ENCODE results near the gene MON2.

MON2 gene

DNA sequence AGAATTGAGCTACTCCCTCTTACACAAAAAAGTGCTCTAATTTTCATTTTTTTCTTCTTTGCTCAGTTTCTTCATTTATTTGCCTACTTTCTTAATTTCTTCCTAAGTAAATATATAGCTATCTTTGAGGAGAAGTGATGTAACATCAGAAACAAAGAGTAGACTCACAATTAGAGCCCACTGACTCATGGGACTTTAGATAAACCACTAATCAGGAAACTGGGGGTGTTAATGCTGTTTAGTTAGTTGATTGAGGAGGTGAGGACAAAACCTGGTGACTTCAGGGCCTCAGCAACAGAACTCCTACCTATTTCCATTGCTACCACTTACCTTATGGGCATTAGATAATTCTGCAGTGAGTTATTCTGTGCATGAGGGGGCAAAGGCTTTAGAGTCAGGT lies 151.7 kb downstream of the MON2 start:
- no peak for DNase-seq

DNA sequence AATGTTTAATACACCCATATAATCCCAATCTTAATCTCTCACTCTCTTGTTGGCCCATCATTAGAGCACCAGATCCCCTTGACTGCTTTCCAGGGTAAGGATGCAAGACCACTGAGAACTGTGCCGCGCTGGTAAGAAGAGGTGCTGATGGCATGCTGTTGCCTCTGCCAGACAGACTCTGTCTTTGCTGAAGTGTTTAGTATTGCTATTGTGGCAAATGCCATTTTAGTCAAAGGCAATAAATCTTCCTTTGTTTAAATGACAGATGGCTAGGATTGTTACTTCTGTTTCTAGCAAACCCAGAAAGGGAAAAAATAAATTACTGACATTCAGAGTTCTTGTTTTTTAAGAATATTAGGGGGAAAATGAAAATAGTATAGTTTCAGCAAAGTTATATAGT lies 152.3 kb downstream of the MON2 start:
- no peak for DNase-seq

DNA sequence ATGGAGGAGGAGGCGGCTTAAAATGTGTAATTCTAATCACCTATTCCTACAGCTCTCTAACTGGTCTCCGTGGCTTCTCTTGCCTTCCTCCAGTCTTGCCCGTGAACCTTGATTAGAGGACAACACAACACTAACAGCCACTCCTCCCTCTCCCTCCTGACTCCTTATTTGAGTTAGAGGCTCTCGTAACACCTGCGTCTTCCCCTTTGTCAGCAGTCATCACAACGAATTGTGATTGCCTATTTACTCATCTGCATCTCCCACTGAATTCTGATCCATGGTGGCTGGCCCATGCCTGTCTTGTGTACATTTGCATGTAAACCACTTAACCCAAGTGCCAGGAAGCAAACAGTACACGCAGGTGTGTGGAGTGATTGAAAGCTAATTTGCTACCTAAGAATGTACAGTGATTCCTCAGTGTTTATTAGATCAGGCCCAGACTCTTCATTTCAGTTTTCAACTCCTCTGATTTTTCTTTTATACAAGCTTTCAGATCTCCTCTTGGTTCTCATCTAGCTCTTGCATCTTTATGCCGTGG lies 154.5 kb downstream of the MON2 start:
- peak; percentile 92 for DNase-seq

DNA sequence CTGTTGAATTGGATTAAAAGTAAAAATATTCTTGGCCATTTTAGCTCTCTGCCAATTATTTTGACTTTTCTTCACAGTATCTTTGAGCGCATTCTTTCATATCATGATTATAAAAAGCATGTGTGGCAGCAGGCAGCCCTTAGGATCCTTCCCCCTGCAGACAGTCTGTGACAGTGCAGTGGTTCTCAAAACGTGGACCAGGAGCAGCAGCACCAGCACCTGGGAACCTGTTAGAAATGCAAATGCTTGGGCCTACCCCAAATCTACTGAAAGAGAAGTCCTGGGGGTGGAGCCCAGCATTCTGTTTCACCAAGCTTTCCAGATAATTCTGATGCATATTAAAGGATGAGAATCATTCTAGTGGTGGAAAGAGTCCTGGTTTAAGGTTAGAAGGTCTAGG lies 155.6 kb downstream of the MON2 start:
- no peak for DNase-seq

GRCh38 chr12:62625228-62625627 lies 158.6 kb downstream of the MON2 start:
- DNase-seq: no peak

DNA sequence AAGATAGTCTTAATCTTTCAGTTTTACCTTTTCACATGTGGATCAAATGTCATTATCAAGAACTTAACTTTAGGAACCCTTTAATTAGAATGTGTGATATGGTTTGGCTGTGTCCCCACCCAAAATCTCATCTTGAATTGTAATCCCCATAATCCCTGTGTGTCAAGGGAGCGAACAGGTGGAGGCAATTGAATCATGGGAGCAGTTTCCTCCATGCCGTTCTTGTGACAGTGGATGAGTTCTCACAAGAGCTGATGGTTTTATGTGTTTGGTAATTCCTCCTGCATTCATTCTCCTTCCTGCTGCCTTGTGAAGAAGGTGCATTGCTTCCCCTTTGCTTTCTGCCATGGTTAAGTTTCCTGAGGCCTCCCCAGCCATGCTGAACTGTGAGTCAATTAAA lies 160.6 kb downstream of the MON2 start:
- no peak for DNase-seq

DNA sequence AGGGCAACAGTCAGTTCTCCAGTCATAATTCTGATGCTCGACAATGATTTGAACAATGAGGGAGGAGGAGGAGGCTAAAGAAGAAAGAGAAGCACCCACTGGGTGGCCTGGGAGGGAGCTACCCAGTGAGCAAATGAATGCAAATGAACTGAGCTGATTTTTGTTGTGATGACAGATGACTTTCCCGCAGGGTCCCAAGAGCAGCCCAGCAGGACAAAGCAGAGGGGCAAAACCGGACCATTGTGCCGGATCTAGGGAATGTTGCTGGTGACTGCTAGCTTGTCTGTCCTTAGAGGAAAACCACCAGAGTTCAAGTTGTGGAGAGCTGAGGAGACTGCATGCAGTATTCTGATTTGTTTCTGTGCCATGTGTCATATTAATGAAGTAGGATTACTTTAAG lies 162.8 kb downstream of the MON2 start:
- no peak for DNase-seq

DNA sequence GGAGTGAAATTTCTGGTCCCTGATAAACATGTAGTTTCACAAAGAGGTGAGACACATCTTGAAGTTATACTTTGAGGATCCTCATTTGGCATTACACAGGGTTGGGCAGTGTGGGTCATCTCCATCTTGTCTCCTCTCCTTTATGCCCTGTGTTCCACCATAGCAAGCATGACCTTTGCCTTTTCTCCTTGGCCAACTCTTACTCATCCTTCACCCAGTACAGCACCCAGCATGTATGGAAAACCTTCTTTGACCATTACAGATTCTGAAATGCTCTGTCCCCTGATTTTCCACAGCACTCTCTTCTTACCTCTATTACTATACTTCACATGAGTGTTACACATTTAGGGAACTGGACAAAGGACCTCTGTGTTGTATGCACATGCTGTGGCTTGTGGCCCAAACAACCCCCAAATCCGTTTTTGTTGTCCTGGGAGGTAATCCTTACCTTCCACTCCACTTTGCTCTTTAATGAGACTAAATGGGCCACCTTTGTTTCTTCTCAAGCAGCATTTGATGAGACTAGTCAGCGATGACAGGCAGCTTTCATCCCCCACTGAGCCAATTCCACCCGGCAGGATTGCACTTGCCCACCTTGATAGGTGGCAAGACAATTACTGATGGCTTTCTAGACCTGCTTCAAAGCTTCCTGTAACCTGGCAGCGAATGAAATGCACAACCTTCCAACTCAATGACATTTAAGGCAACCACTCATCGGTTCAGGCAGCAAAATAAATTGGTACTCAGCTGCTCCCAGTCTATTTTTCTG lies 163.5 kb downstream of the MON2 start:
- DNase-seq: peak; percentile 94

DNA sequence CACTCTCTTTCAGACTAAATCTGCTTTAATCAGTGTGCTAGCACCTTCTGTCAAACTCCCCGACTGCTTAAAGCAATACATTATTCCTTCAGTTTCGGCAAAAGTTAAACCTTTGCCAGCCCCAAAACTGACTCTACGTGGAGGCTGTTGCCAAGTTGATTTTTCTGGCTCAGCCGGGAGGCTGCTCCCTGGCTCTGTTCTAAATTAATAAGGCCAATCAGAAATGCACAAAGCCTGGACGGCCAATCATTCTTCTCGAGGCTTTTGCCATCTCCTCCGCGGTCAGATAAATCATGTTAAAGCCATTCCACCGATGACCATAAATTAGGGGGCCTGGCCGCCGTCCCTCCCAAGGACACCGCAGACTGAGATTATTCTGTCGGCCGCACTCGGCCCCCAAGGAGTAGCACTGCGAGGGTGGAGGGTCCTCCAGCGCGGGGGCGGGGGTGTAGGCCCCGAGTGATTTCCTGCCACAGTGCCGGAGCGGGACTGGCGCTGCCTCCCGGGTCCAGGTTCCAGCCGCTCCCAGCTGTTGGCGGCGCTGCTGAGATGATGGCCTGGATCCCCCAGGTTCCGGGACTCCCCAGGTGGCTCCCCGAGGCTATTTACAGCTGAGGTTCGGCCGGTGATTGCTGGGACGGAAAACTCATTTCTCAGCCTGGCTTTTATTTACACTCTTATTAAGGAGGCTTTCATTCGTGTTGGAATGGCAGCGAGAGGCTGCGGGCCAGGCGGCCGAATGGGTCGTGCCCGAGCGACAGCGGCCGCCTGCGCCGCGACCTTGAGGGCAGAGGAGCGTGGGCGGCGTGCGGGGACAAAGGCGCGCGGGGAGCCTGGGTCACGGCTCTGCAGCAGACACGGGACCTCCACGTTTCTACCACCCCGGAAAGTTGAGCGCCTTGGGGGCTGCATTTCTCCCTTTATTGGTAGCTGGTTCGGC lies 165.1 kb downstream of the MON2 start:
- DNase-seq: no peak

DNA sequence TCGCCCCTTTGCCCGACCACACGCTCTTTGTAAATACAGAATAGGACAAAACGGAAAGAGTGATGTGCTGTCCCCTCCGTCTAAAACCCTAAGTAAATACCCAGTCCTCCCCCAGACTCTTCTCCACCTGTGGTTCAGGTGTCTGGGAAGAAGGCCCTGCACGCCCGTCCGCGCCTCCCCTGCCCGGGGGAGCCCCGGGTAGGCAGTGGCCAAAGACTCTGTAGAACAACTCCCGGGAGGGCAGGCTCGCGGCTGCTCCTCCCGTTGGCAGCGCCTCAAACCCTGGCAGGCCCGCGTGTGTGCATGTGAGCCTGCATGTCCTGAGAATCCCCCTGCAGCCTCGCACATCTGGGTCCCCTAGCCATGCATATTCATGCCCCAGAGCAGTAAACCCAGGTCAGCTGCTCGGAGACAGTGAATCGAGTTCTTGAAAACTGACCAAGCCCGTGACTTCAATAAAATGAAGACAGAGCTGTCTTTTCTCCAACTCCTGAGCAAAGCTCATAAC lies 165.8 kb downstream of the MON2 start:
- DNase-seq: no peak

- no peak for DNase-seq
Measured at GRCh38 chr12:62635649-62636048, 169.0 kb downstream of the MON2 start.

DNA sequence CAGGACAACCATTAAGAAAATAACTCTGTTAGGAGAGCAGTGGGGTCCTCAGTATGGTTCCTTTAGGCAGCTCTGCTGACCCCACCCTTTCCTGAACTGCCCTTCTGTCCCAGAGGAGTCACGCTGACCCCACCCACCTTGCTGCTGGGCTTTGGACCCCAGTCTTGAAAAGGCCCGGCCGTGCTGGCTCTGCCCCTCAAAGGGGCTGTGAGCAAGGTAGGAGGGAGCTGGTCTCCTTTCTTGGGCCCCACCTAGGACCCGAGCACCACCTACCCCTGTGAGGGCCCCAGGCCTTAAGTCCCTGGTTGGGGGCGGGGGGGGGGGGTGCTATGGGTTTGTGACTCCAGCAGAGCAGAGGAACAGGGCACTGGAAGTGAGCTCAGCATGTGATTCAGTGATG lies 171.1 kb downstream of the MON2 start:
- DNase-seq: no peak

DNA sequence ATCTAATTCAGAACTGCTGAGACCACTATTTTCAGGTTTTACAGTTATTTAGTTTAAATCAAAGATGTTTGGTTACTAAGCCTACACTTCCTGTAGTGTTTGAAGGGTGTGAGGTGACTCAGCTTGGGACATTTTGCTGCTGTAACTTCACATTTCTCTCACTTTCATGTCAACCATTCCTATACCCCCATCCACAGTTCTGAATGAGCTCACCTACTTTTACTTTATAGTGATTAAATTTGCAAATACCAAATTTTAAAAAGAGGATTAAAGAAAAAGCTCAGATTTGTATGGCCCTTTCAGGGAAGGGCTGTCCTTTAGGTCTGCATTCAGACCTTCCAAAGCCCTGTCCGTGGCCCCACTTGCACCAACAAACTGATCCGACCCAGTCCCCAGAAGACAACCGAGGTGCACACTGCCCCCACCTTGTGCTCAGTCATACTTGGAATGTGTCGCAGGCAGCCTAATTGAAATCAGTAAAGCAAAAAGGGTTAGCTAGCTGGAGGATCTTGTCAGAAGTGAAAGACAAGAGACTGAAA lies 174.4 kb downstream of the MON2 start:
- no peak for DNase-seq

- no peak for DNase-seq
Measured at GRCh38 chr12:62642486-62642885, 175.9 kb downstream of the MON2 start.

- no peak for DNase-seq
Measured at GRCh38 chr12:62643486-62643885, 176.9 kb downstream of the MON2 start.

DNA sequence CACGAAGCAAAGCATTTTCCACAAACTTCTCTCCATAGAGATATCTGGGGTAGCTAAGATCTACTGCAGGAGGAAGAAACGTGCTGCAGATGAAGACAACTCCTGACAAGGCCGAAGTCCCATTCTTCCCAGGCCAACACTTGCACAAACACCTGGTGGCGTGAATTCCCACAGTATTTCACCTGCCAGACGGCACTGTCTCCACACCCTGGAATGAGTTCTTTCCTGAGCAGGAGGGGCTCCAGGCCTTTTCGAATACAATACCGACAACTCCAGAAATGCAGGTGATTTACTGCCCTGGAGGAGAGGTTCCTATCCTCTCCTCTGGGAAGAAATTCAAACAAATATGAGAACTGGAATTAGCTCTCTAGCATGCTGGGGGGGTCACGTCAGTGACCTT lies 179.9 kb downstream of the MON2 start:
- DNase-seq: no peak

DNA sequence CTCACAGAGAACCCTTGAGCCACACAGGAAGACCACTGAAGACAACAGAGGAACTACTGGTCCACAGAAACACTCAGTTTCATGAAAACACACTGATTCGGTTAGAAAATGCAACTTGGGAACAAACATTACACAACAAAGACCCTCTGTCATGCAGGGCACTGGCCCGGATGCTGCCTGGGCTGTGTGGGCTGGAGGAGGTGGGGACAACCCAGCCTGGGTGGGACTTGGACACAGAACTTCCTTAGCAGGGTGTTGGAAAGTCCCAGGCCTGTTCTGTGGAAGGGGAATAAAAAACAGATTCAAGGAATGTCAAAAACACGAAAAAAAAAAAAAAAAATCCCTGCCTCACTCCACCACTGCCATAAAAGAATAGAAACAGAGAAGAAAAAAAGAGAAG lies 181.0 kb downstream of the MON2 start:
- no peak for DNase-seq

GRCh38 chr12:62649412-62650138 lies 182.9 kb downstream of the MON2 start:
- DNase-seq: no peak

Data from NCI-H1436 treated with DMSO at 0.1 percent for 48 hours (cell line).